HepG2 (cell line): ENCODE results near the gene PAPSS1. TPM values are rescaled to one million over a fixed set of nuclear protein-coding genes. Genes with fewer than 3 reads are reported as not detected.

Experiments
- ARID4A ChIP-seq: sonication (generic); formaldehyde crosslinking; IDR thresholded peaks from 2 replicates; pipeline ENCODE4 v1.5.0; 2020; ENCODE audit warnings: mild to moderate bottlenecking, missing genetic modification reagents, borderline replicate concordance
- ATF7-NPFF ChIP-seq: sonication (generic); formaldehyde crosslinking; IDR thresholded peaks from 2 replicates; pipeline ENCODE4 v1.8.1; 2023; ENCODE audit warnings: mild to moderate bottlenecking, low read depth, missing genetic modification reagents, moderate library complexity
- HOXA3 ChIP-seq: sonication (generic); formaldehyde crosslinking; IDR thresholded peaks from 2 replicates; pipeline ENCODE4 v1.5.0; 2020; ENCODE audit warnings: missing genetic modification reagents
- KMT2B ChIP-seq: IDR thresholded peaks from 2 replicates; pipeline ENCODE4 v1.6.1; 2016; ENCODE audit warnings: missing genetic modification reagents, missing compliant biosample characterization
- MATR3 ChIP-seq: sonication (generic); formaldehyde crosslinking; IDR thresholded peaks from 2 replicates; pipeline ENCODE4 v1.4.0; 2020; ENCODE audit warnings: missing genetic modification reagents
- PHF21A ChIP-seq: sonication (generic); formaldehyde crosslinking; IDR thresholded peaks from 2 replicates; pipeline ENCODE4 v1.5.0; 2020; ENCODE audit warnings: mild to moderate bottlenecking, missing genetic modification reagents
- SALL2 ChIP-seq: sonication (generic); formaldehyde crosslinking; IDR thresholded peaks from 2 replicates; pipeline ENCODE4 v1.8.1; 2023; ENCODE audit warnings: mild to moderate bottlenecking, missing genetic modification reagents, inconsistent platforms
- SMC3 ChIP-seq: IDR thresholded peaks from 2 replicates; pipeline ENCODE4 v1.6.1; 2011; ENCODE audit warnings: low read length, improper control_type of control experiment
- TOPORS ChIP-seq: sonication (generic); formaldehyde crosslinking; IDR thresholded peaks from 2 replicates; pipeline ENCODE4 v1.8.0; 2023; ENCODE audit warnings: mild to moderate bottlenecking, missing genetic modification reagents
- XBP1 ChIP-seq: sonication (generic); formaldehyde crosslinking; IDR thresholded peaks from 2 replicates; pipeline ENCODE4 v1.5.0; 2020; ENCODE audit warnings: missing genetic modification reagents
- ZNF501 ChIP-seq: sonication (generic); formaldehyde crosslinking; IDR thresholded peaks from 2 replicates; pipeline ENCODE4 v1.5.1; 2020; ENCODE audit warnings: mild to moderate bottlenecking, moderate library complexity, missing genetic modification reagents
- ZNF546 ChIP-seq: sonication (generic); formaldehyde crosslinking; conservative IDR thresholded peaks from 2 replicates; pipeline ENCODE4 v1.8.1; 2023; ENCODE audit warnings: mild to moderate bottlenecking, missing genetic modification reagents
- ZNF570 ChIP-seq: sonication (generic); formaldehyde crosslinking; IDR thresholded peaks from 2 replicates; pipeline ENCODE4 v1.4.0; 2020; ENCODE audit warnings: mild to moderate bottlenecking, missing genetic modification reagents, borderline replicate concordance
- ZNF772 ChIP-seq: sonication (generic); formaldehyde crosslinking; IDR thresholded peaks from 2 replicates; pipeline ENCODE4 v1.5.0; 2020; ENCODE audit warnings: mild to moderate bottlenecking, missing genetic modification reagents
- ZSCAN21 ChIP-seq: sonication (generic); formaldehyde crosslinking; IDR thresholded peaks from 2 replicates; pipeline ENCODE4 v1.8.0; 2022; ENCODE audit warnings: mild to moderate bottlenecking, missing genetic modification reagents, moderate library complexity, borderline replicate concordance
- polyA plus RNA-seq, 8 experiments: library from polyadenylated mRNA; depleted of rRNA in 3 of 8; stranded (reverse) in 7 of 8; unstranded in 1 of 8; fragments of >200 nt; fragmentation: Illumina TruSeq in 4 of 8; extraction: Trizol in 4 of 8; gene quantifications; 2 replicates each; pipeline versions ENCODE4 v1.2.1 to v1.2.3, GENCODE V29; 2011 to 2016; ENCODE audit warnings: low read depth in 4 of 8, missing spikeins in 1 of 8, mixed read lengths in 1 of 8; ENCODE audit not compliant: insufficient read depth in 1 of 8
- total RNA-seq, 5 experiments: library from RNA; depleted of rRNA; stranded (reverse); fragments of >200 nt; fragmentation: Illumina TruSeq; extraction: Trizol; gene quantifications; 2 replicates each; pipeline ENCODE4 v1.2.3, GENCODE V29; 2016; ENCODE audit warnings: low read depth in 1 of 5
- TF ChIP-seq, protein P1 (sequence below): sonication (generic); formaldehyde crosslinking; IDR thresholded peaks from 2 replicates; pipeline ENCODE4 v1.4.0; 2020; ENCODE audit warnings: missing genetic modification reagents
- TF ChIP-seq, protein P2 (sequence below): sonication (generic); formaldehyde crosslinking; IDR thresholded peaks from 2 replicates; pipeline ENCODE4 v1.4.0; 2020; ENCODE audit warnings: missing genetic modification reagents

Gene PAPSS1
- total and polyA plus RNA-seq, 2 of the 13 experiments (the other 11 are each of a cell fraction or from before 2014, with no cell fraction given) = 105 to 126 TPM

GRCh38 chr4:107579099-107579498, 140.9 kb downstream of the PAPSS1 start (continued):
- TF ChIP-seq ARID4A (CRISPR knock-in tag) (no peak; the same call in 1 of the 2 replicates), ZNF570 (CRISPR knock-in tag) (no peak), XBP1 (CRISPR knock-in tag) (no peak), ZNF501 (CRISPR knock-in tag) (peak; percentile 74), ZSCAN21 (CRISPR knock-in tag) (no peak), TOPORS (CRISPR knock-in tag) (no peak), MATR3 (CRISPR knock-in tag) (no peak), SMC3 (peak; percentile 88), ZNF772 (CRISPR knock-in tag) (no peak), SALL2 (CRISPR knock-in tag) (no peak), PHF21A (CRISPR knock-in tag) (no peak), ATF7-NPFF (0 out of 2 replicates have a peak, but pooled peaks have one; percentile 46), KMT2B (CRISPR knock-in tag) (no peak), HOXA3 (CRISPR knock-in tag) (0 out of 2 replicates have a peak, but pooled peaks have one; percentile 12), ZNF546 (CRISPR knock-in tag) (no peak)
- TF ChIP-seq, protein P1, sequence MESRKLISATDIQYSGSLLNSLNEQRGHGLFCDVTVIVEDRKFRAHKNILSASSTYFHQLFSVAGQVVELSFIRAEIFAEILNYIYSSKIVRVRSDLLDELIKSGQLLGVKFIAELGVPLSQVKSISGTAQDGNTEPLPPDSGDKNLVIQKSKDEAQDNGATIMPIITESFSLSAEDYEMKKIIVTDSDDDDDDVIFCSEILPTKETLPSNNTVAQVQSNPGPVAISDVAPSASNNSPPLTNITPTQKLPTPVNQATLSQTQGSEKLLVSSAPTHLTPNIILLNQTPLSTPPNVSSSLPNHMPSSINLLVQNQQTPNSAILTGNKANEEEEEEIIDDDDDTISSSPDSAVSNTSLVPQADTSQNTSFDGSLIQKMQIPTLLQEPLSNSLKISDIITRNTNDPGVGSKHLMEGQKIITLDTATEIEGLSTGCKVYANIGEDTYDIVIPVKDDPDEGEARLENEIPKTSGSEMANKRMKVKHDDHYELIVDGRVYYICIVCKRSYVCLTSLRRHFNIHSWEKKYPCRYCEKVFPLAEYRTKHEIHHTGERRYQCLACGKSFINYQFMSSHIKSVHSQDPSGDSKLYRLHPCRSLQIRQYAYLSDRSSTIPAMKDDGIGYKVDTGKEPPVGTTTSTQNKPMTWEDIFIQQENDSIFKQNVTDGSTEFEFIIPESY = 0 out of 2 replicates have a peak, but pooled peaks have one; percentile 17
- TF ChIP-seq, protein P2, sequence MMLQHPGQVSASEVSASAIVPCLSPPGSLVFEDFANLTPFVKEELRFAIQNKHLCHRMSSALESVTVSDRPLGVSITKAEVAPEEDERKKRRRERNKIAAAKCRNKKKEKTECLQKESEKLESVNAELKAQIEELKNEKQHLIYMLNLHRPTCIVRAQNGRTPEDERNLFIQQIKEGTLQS = no peak
